ENCODE data around the gene ZNF385B.

ZNF385B gene

GRCh38 chr2:179588486-179589145 is 272.8 kb downstream of the ZNF385B start:
- no peak for DNase-seq (ENCODE audit: low read depth)

- no peak for DNase-seq (ENCODE audit: low read depth)
Observed at GRCh38 chr2:179584760-179585159, 276.7 kb downstream of the ZNF385B start.

- DNase-seq (ENCODE audit: low read depth): no peak
Observed at GRCh38 chr2:179581605-179582004, 279.8 kb downstream of the ZNF385B start.

- DNase-seq (ENCODE audit: low read depth): no peak
Observed at GRCh38 chr2:179580378-179581146, 280.9 kb downstream of the ZNF385B start.

GRCh38 chr2:179579800-179580199 is 281.6 kb downstream of the ZNF385B start:
- DNase-seq (ENCODE audit: low read depth): no peak

GRCh38 chr2:179578171-179578916 is 283.1 kb downstream of the ZNF385B start:
- DNase-seq (ENCODE audit: low read depth): no peak

GRCh38 chr2:179574061-179574519 is 287.3 kb downstream of the ZNF385B start:
- DNase-seq (ENCODE audit: low read depth): no peak

GRCh38 chr2:179572544-179572943 is 288.9 kb downstream of the ZNF385B start:
- DNase-seq (ENCODE audit: low read depth): no peak

- no peak for DNase-seq (ENCODE audit: low read depth)
Observed at GRCh38 chr2:179571721-179572120, 289.7 kb downstream of the ZNF385B start.

- no peak for DNase-seq (ENCODE audit: low read depth)
Observed at GRCh38 chr2:179571252-179571651, 290.2 kb downstream of the ZNF385B start.

- no peak for DNase-seq (ENCODE audit: low read depth)
Observed at GRCh38 chr2:179569831-179570233, 291.6 kb downstream of the ZNF385B start.

- no peak for DNase-seq (ENCODE audit: low read depth)
Observed at GRCh38 chr2:179565807-179566206, 295.6 kb downstream of the ZNF385B start.

- no peak for DNase-seq (ENCODE audit: low read depth)
Observed at GRCh38 chr2:179562330-179562885, 299.0 kb downstream of the ZNF385B start.

GRCh38 chr2:179561702-179562101 is 299.7 kb downstream of the ZNF385B start:
- no peak for DNase-seq (ENCODE audit: low read depth)

GRCh38 chr2:179560257-179560735 is 301.1 kb downstream of the ZNF385B start:
- no peak for DNase-seq (ENCODE audit: low read depth)

- no peak for DNase-seq (ENCODE audit: low read depth)
Observed at GRCh38 chr2:179559108-179559806, 302.2 kb downstream of the ZNF385B start.

- DNase-seq (ENCODE audit: low read depth): no peak
Observed at GRCh38 chr2:179558010-179558934, 303.1 kb downstream of the ZNF385B start.

- no peak for DNase-seq (ENCODE audit: low read depth)
Observed at GRCh38 chr2:179556425-179556824, 305.0 kb downstream of the ZNF385B start.

GRCh38 chr2:179555691-179556283 is 305.6 kb downstream of the ZNF385B start:
- DNase-seq (ENCODE audit: low read depth): no peak
